ENCODE results near the gene SHC3. TPM values are rescaled to one million over a fixed set of nuclear protein-coding genes. Genes with fewer than 3 reads are reported as not detected.

Gene SHC3
- total RNA-seq, 1 donor from 2014 or later: 5.1 TPM

DNA sequence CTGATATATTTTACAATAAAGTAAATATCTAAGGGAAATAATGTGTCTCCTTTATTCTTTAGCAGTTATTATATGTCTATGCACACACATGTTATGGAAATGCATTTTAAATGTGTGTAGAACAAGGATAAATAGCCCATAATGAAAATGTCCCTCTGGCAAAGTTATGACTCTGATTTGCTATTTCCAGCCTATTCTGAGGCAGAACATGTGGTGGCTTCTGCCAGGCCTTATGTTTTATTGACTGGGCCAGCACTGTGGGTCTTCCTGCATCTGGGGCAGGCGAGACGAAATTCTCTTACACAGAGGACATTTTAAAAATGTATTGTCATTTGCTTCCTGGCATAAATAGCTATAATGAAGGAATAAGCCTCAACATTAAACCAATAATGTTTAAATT lies 134.5 kb downstream of the SHC3 start:
- no peak overlapping the region for H3K4me3 ChIP-seq (ENCODE audit: low read depth, low read length)
- TF ChIP-seq, protein P1, sequence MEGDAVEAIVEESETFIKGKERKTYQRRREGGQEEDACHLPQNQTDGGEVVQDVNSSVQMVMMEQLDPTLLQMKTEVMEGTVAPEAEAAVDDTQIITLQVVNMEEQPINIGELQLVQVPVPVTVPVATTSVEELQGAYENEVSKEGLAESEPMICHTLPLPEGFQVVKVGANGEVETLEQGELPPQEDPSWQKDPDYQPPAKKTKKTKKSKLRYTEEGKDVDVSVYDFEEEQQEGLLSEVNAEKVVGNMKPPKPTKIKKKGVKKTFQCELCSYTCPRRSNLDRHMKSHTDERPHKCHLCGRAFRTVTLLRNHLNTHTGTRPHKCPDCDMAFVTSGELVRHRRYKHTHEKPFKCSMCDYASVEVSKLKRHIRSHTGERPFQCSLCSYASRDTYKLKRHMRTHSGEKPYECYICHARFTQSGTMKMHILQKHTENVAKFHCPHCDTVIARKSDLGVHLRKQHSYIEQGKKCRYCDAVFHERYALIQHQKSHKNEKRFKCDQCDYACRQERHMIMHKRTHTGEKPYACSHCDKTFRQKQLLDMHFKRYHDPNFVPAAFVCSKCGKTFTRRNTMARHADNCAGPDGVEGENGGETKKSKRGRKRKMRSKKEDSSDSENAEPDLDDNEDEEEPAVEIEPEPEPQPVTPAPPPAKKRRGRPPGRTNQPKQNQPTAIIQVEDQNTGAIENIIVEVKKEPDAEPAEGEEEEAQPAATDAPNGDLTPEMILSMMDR (conservative IDR thresholded peaks at IDR 0.05; ENCODE audit: low read depth, low read length): no peak
- DNase-seq (ENCODE audit: low read depth): no peak

DNA sequence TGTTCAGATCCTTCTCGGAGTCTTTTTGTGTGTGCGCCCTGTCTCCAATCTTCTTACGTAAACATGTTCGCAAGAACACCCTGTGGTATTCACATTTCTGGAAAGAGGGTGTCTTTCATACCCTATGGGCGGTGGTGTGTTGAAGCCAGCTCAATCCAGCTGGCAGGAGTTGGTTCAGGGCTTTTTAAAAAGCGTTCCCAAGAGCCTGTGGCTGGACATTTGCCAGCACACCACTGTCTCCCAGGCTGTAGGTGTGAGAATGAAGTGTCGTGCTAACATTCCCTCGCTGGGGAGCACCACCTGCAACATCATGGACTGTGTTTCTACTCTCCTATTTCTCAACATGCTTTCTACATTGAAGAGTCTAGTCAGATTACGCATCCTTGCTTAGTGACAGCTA lies 135.6 kb downstream of the SHC3 start:
- TF ChIP-seq, protein P1 (conservative IDR thresholded peaks at IDR 0.05; ENCODE audit: low read depth, low read length): no peak
- DNase-seq (ENCODE audit: low read depth): no peak

DNA sequence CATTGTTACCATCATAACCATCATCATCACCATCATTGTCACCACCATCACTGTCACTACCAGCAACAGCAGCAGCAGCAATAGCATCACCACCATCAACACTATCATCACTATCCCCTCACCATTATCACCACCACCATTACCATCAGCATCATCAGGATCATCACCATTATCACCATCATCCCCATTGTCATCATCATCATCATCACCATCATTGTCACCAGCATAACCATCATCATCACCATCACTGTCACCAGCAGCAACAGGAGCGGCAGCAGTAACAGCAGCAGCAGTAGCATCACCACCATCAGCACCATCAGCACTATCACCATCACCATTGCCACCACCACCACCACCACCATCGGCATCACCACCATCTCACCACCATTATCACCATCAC lies 139.0 kb downstream of the SHC3 start:
- H3K4me3 ChIP-seq (ENCODE audit: low read depth, low read length): no peak overlapping the region
- TF ChIP-seq, protein P1 (conservative IDR thresholded peaks at IDR 0.05; ENCODE audit: low read depth, low read length): no peak
- no peak for DNase-seq (ENCODE audit: low read depth)

More for the DNA sequence above, 135.6 kb downstream of the SHC3 start:
- no peak overlapping the region for H3K4me3 ChIP-seq (ENCODE audit: low read depth, low read length)

DNA sequence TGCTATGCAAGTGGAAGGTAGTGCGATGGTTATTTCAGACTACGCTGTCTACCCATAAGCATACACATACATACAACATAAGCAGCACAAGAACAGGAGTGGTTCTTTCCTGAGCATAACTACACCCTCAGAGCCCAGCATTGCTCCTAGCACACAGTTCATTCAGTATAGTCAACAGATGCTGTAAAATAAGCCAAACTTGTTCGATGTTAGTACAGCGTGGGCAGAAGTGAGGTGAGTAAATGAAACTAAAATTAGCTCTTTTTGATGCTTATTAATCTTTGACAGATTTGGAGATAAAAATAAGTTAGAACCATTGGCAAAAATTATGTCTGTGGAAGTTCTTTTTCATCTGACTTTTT lies 139.5 kb downstream of the SHC3 start:
- TF ChIP-seq, protein P1 (conservative IDR thresholded peaks at IDR 0.05; ENCODE audit: low read depth, low read length): no peak
- DNase-seq (ENCODE audit: low read depth): no peak
- no peak overlapping the region for H3K4me3 ChIP-seq (ENCODE audit: low read depth, low read length)

DNA sequence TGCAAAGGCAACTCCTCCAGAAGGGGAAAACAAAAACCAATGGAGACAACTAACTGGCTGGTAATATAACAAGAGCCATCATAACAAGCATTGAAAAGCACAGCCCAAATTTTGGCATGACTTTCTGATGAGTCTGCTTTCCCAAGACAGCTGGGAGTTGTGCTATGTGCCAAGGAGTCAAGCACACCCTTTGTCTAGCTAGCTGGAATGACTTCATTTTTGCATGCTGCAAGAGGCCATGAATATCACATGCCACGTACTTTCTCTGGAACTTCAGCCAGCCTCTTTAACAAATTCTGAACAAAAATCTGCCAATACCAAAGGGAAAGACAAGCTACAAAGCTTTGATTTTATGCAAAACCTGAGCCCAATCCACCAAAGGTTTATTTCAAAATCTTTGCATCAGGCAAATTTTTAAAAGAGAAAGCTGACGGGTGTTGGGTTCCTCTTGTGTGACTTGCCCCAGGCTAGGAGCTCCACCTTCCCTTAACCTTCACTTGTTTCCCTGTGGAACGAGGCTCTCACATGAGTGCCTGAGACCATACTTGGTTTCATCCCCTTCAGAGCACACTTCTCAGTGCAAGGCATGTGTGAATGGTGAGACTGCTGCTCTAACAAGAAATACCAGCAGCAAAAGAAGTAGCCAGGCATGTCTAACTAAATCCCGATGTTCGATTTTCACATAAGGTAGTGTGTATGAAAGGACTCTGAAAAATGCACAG lies 140.1 kb downstream of the SHC3 start:
- DNase-seq (ENCODE audit: low read depth): no peak
- H3K4me3 ChIP-seq (ENCODE audit: low read depth, low read length): no peak overlapping the region
- TF ChIP-seq, protein P1 (conservative IDR thresholded peaks at IDR 0.05; ENCODE audit: low read depth, low read length): no peak

DNA sequence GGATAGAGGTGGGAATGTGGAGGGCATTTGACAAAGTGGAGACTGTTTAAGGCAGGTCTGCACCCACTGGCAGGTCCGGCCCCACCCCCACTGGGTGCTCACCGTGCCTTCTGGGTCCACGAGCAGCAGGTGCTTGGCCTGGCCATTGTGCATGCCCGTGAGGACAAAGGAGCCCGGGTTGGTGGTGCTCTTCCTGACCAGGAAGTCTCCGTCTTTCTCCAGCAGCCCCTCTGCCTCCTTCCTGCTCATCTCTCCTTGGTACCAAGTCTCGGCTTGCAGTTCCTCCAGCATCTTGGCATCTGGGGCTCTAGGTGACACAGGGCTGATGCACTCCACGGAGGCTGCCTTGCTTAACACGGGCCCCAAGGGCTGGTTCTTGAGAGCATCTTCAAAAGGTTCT lies 140.7 kb downstream of the SHC3 start:
- no peak for DNase-seq (ENCODE audit: low read depth)
- TF ChIP-seq, protein P1 (conservative IDR thresholded peaks at IDR 0.05; ENCODE audit: low read depth, low read length): no peak
- no peak overlapping the region for H3K4me3 ChIP-seq (ENCODE audit: low read depth, low read length)

DNA sequence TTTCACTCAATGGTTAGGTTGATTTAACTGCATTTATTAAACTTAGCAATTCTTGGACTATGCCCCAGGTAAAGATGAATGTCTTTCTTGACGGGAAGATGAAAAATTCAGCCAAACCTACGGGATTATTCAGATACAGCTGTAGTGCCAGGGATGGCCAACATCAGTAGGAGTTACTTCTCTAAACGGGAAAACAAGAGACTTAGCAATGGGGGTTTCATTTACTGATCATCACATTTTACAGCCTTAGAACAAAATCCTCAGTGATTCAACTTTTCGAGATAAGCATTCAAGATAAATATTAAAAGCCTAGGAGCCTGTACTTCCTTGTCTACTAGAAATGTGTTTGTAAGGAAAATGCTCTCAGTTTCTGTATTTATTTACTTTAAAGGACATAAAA lies 141.3 kb downstream of the SHC3 start:
- DNase-seq (ENCODE audit: low read depth): no peak
- TF ChIP-seq, protein P1 (conservative IDR thresholded peaks at IDR 0.05; ENCODE audit: low read depth, low read length): no peak
- no peak overlapping the region for H3K4me3 ChIP-seq (ENCODE audit: low read depth, low read length)
